Measurements from ENCODE around the gene CEMP1.
A peak's percentile ranks its signal among the peaks of the same experiment; 100 is the strongest.
"Not testable (repeated sequence)": the region's sequence is repeated elsewhere in the genome, so short reads cannot be mapped to it uniquely, and the experiment has no call there.

Gene CEMP1

DNA sequence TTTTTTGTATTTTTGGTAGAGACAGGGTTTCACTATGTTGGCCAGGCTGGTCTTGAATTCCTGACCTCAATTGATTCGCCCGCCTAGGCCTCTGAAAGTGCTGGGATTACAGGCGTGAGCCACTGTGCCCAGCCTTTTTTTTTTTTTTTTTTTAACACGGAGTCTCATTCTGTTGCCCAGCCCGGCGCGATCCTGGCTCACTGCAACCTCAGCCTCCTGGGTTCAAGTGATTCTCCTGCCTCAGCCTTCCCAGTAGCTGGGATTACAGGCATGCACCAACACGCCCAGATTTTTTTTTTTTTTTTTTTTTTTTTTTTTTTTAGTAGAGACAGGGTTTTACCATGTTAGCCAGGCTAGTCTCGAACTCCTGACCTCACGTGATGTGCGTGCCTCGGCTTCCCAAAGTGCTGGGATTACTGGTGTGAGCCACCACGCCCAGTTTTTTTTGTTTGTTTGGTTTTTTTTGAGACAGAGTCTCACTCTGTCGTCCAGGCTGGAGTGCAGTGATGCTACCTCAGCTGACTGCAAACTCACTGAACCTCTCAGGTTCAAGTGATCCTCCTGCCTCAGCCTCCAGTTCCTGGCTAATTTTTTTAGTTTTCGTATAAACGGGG lies 2.0 kb upstream of the CEMP1 start:
- not testable (repeated sequence) for H2BK5ac ChIP-seq (ENCODE audit: low read length); H3K4me3 ChIP-seq (ENCODE audit: low read length in 2 of 2); H2BK15ac ChIP-seq (ENCODE audit: low read length); H2AK5ac ChIP-seq (ENCODE audit: low read depth, low read length); H3K9ac ChIP-seq (ENCODE audit: low read depth, low read length, poor library complexity); H4K91ac ChIP-seq (ENCODE audit: low read depth, low read length, poor library complexity); H3K9me3 ChIP-seq (replicated peaks in 1 of 2; ENCODE audit: control insufficient read depth in 2 of 2, insufficient read depth in 1 of 2, low read depth in 1 of 2, low read length in 2 of 2); H3K14ac ChIP-seq (ENCODE audit: low read length); H3K27ac ChIP-seq (replicated peaks; ENCODE audit: low read length); H4K8ac ChIP-seq (ENCODE audit: low read depth, low read length); H3K27me3 ChIP-seq (ENCODE audit: control insufficient read depth in 3 of 3, insufficient read depth in 3 of 3, low read depth in 1 of 3, low read length in 3 of 3); H3K23ac ChIP-seq (ENCODE audit: low read depth, low read length, poor library complexity); H3K18ac ChIP-seq (ENCODE audit: low read length); H2BK120ac ChIP-seq (ENCODE audit: low read depth, low read length); DNase-seq (ENCODE audit: low spot score); H3K79me1 ChIP-seq (ENCODE audit: low read depth, low read length); H3K4ac ChIP-seq (ENCODE audit: low read length); H2BK12ac ChIP-seq (ENCODE audit: low read length)
- peaks cover 11 to 16% of the 10 kb centered on the region in 2 donors for H3K36me3 ChIP-seq (replicated peaks in 1 of 2; ENCODE audit: control insufficient read depth in 2 of 2, insufficient read depth in 2 of 2, low read length in 2 of 2)
- peak overlapping the region; percentile 96 for H3K4me2 ChIP-seq (ENCODE audit: insufficient read depth, low read length, poor library complexity, severe bottlenecking)
- WGBS, 2 donors (ENCODE audit: extremely low coverage in 2 of 2, insufficient read length in 2 of 2, insufficient replicate concordance in 1 of 2), result no CpG with 5 or more reads among the region's 16 CpGs
- peaks cover 6 to 20% of the 10 kb centered on the region in 2 donors for H3K4me1 ChIP-seq (ENCODE audit: control insufficient read depth in 2 of 2, insufficient read depth in 1 of 2, low read depth in 1 of 2, low read length in 2 of 2)
- peak overlapping the region; percentile 84 for H2AFZ ChIP-seq (ENCODE audit: low read length)

GRCh38 chr16:2532494-2533141 lies 1.4 kb upstream of the CEMP1 start:
- Histone ChIP-seq H3K27ac (replicated peaks; ENCODE audit: low read length) (no peak overlapping the region), H3K14ac (ENCODE audit: low read length) (peak overlapping the region; percentile 82), H2BK15ac (ENCODE audit: low read length) (peak overlapping the region; percentile 11), H3K36me3 (replicated peaks in 1 of 2; ENCODE audit: control insufficient read depth in 2 of 2, insufficient read depth in 2 of 2, low read length in 2 of 2) (peaks cover 12 to 17% of the 10 kb centered on the region in 2 donors), H2AK5ac (ENCODE audit: low read depth, low read length) (peak overlapping the region; percentile 75), H3K9me3 (replicated peaks in 1 of 2; ENCODE audit: control insufficient read depth in 2 of 2, insufficient read depth in 1 of 2, low read depth in 1 of 2, low read length in 2 of 2) (no peaks in the 10 kb centered on the region), H3K18ac (ENCODE audit: low read length) (peak overlapping the region; percentile 95), H3K27me3 (ENCODE audit: control insufficient read depth in 3 of 3, insufficient read depth in 3 of 3, low read depth in 1 of 3, low read length in 3 of 3) (peaks cover 0 to 2% (median 0%) of the 10 kb centered on the region in 3 experiments), H4K91ac (ENCODE audit: low read depth, low read length, poor library complexity) (no peak overlapping the region), H3K4me1 (ENCODE audit: control insufficient read depth in 2 of 2, insufficient read depth in 1 of 2, low read depth in 1 of 2, low read length in 2 of 2) (peaks cover 6 to 20% of the 10 kb centered on the region in 2 donors), H3K4ac (ENCODE audit: low read length) (no peak overlapping the region), H2BK120ac (ENCODE audit: low read depth, low read length) (no peak overlapping the region), H3K79me1 (ENCODE audit: low read depth, low read length) (peaks cover 7% of the 10 kb centered on the region), H2BK12ac (ENCODE audit: low read length) (peak overlapping the region; percentile 84), H2BK5ac (ENCODE audit: low read length) (peak overlapping the region; percentile 2), H3K4me2 (ENCODE audit: insufficient read depth, low read length, poor library complexity, severe bottlenecking) (peak overlapping the region; percentile 96), H3K4me3 (ENCODE audit: low read length in 2 of 2) (peak overlapping the region; percentile 53 to 85), H2AFZ (ENCODE audit: low read length) (peak overlapping the region; percentile 84), H4K8ac (ENCODE audit: low read depth, low read length) (no peak overlapping the region), H3K9ac (ENCODE audit: low read depth, low read length, poor library complexity) (peak overlapping the region; percentile 81), H3K23ac (ENCODE audit: low read depth, low read length, poor library complexity) (peak overlapping the region; percentile 99)
- WGBS, 2 donors (ENCODE audit: extremely low coverage in 2 of 2, insufficient read length in 2 of 2, insufficient replicate concordance in 1 of 2), result no CpG with 5 or more reads among the region's 37 CpGs
- no peak for DNase-seq (ENCODE audit: low spot score)

DNA sequence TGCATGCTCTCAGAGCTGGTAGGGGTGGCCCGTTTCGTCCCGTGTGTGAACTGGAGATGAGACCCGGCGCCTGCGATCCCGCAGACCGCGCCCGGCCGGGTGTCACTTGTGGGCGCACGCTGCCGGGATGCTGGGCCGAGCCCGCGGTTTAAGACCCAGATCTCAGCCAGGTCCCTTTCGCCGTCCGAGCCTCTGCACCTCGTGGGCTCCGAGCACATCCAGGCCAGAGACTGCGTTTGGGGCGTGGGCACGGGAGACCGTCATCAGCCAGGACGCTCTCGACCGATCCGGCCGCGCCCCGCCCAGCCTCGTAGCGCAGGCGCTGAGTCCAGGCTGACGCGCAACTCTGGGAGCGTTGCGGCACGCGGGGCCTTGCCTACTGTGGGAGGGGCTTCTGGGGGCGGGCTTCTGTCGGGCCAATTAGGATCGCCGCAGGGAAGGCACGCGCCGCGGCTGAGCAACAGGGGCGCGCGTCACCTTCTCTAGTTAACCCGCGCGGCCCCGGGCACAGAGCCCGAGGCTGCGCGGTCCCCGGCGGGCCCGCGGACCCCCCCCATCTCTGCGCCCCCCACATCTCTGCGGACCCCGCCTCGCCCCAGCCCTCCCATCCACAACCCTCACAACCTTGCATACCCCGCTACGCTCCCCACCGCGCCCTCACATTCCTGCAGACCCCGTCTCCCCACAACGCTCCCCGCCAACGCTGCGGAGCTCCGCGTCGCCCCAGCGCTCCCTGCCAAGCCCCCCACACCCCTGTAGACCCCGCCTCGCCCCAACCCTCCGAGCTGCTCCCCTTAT lies 687 bp upstream of the CEMP1 start:
- Histone ChIP-seq H3K4me3 (ENCODE audit: low read length in 2 of 2) (peak overlapping the region; percentile 53 to 85), H4K8ac (ENCODE audit: low read depth, low read length) (no peak overlapping the region), H3K79me1 (ENCODE audit: low read depth, low read length) (peaks cover 7% of the 10 kb centered on the region), H3K27ac (replicated peaks; ENCODE audit: low read length) (peak overlapping the region; percentile 49), H2BK5ac (ENCODE audit: low read length) (peak overlapping the region; percentile 95), H3K23ac (ENCODE audit: low read depth, low read length, poor library complexity) (peak overlapping the region; percentile 99), H2BK15ac (ENCODE audit: low read length) (peak overlapping the region; percentile 85), H3K27me3 (ENCODE audit: control insufficient read depth in 3 of 3, insufficient read depth in 3 of 3, low read depth in 1 of 3, low read length in 3 of 3) (peaks cover 0 to 2% (median 0%) of the 10 kb centered on the region in 3 experiments), H2AFZ (ENCODE audit: low read length) (peak overlapping the region; percentile 84), H3K4me2 (ENCODE audit: insufficient read depth, low read length, poor library complexity, severe bottlenecking) (peak overlapping the region; percentile 96), H4K91ac (ENCODE audit: low read depth, low read length, poor library complexity) (no peak overlapping the region), H3K9ac (ENCODE audit: low read depth, low read length, poor library complexity) (peak overlapping the region; percentile 92), H3K9me3 (replicated peaks in 1 of 2; ENCODE audit: control insufficient read depth in 2 of 2, insufficient read depth in 1 of 2, low read depth in 1 of 2, low read length in 2 of 2) (no peaks in the 10 kb centered on the region), H3K4ac (ENCODE audit: low read length) (peak overlapping the region; percentile 84), H2BK12ac (ENCODE audit: low read length) (peak overlapping the region; percentile 84), H3K18ac (ENCODE audit: low read length) (peak overlapping the region; percentile 95), H3K36me3 (replicated peaks in 1 of 2; ENCODE audit: control insufficient read depth in 2 of 2, insufficient read depth in 2 of 2, low read length in 2 of 2) (peaks cover 12 to 23% of the 10 kb centered on the region in 2 donors), H2BK120ac (ENCODE audit: low read depth, low read length) (no peak overlapping the region), H3K14ac (ENCODE audit: low read length) (peak overlapping the region; percentile 97), H2AK5ac (ENCODE audit: low read depth, low read length) (peak overlapping the region; percentile 92), H3K4me1 (ENCODE audit: control insufficient read depth in 2 of 2, insufficient read depth in 1 of 2, low read depth in 1 of 2, low read length in 2 of 2) (peaks cover 6 to 20% of the 10 kb centered on the region in 2 donors)
- WGBS, 2 donors (ENCODE audit: extremely low coverage in 2 of 2, insufficient read length in 2 of 2, insufficient replicate concordance in 1 of 2), result no CpG with 5 or more reads among the region's 84 CpGs
- peak; percentile 95 for DNase-seq (ENCODE audit: low spot score)

Data from neuronal stem cell (in vitro differentiated cells).